Prostate gland (tissue), 2 donors: ENCODE results near the gene EXOC6. TPM values are rescaled to one million over a fixed set of nuclear protein-coding genes. Genes with fewer than 3 reads are reported as not detected.

ENCODE experiments used
- DNase-seq: peaks from one replicate; pipeline ENCODE4 v3.0.0-alpha.2; 2019; ENCODE audit warnings: low spot score
- H3K27ac ChIP-seq, 2 donors: fragments of 200-600 bp; sonication (generic); 2 replicates each; pipeline ENCODE4 v1.5.1; 2017 to 2019
- H3K27me3 ChIP-seq: fragments of 200-600 bp; sonication (generic); replicated peaks from 2 replicates; pipeline ENCODE4 v1.5.1; 2019; ENCODE audit not compliant: insufficient read depth
- H3K36me3 ChIP-seq, 2 donors: fragments of 200-600 bp; sonication (generic); 1 replicate in 1 of 2; 2 replicates in 1 of 2; pipeline versions ENCODE4 v1.5.1 to v1.8.1; 2017 to 2019
- H3K4me1 ChIP-seq: fragments of 200-600 bp; sonication (generic); replicated peaks from 2 replicates; pipeline ENCODE4 v1.5.1; 2019
- H3K4me3 ChIP-seq, 2 donors: fragments of 200-600 bp; sonication (generic); 2 replicates each; pipeline ENCODE4 v1.5.1; 2017 to 2019
- H3K9me3 ChIP-seq: fragments of 200-600 bp; sonication (generic); 2 replicates; pipeline ENCODE4 v1.5.1; 2017
- POLR2A ChIP-seq: fragments of 450-650 bp; IDR thresholded peaks from one replicate; pipeline ENCODE4 v1.6.1; 2016; ENCODE audit warnings: antibody characterized with exemption, mild to moderate bottlenecking
- POLR2AphosphoS5 ChIP-seq: sonication (generic); formaldehyde crosslinking; IDR thresholded peaks from one replicate; pipeline ENCODE4 v1.6.1; 2017; ENCODE audit warnings: antibody characterized with exemption
- WGBS: methylation state at CpG from one replicate; pipeline ENCODE4 v1.1.5; 2018; 5-methylcytosine and 5-hydroxymethylcytosine counted together
- intact Hi-C: fragments of 100-400 bp; cut with DNase I; formaldehyde crosslinking; loops from one replicate; pipeline ENCODE4 v1.14.2; 2022
- total RNA-seq, 2 donors: library from RNA; depleted of rRNA; stranded (reverse); fragments of >200 nt; gene quantifications; one replicate each; pipeline ENCODE4 v1.1.0, GENCODE V29; 2016
- TF ChIP-seq, protein P1 (sequence below), 4 experiments: fragments of 200-600 bp in 2 of 4; fragments of 450-650 bp in 2 of 4; sonication (generic) in 2 of 4; IDR thresholded peaks; 1 replicate in 3 of 4; 2 replicates in 1 of 4; pipeline ENCODE4 v1.5.1; 2016 to 2019; ENCODE audit warnings: antibody characterized with exemption in 4 of 4, mild to moderate bottlenecking in 2 of 4, moderate library complexity in 2 of 4

The EXOC6 gene
- total RNA-seq, 2 donors from 2014 or later = 13.5 to 598 TPM

DNA sequence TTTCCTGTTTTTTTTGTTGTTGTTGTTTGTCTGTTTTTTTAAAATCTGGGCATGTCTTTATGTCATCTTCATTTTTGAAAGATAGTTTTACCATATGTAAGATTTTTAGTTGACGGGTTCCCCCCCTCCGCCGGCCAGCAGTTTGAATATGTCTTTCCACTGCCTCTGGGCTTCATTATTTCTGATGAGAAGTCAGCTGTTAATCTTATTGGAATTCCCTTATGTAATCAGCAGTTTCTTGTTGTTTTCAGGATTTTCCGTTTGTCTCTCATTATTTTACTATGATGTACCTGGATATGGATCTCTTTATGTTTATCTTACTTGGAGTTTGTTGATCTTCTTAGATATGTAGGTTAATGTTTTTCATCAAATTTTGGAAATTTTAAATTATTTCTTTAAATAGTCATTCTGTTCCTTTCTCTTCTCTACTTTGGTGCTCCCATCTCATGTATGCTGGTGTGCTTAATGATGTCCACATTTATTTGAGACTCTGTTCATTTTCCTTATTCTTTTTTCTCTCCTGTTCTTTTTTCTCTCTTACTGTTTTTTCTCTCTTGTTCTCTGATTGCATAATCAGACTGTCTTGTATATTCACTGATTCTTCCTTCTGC is 9.7 kb downstream of the EXOC6 start:
- no peaks in the 10 kb centered on the region for H3K27me3 ChIP-seq
- H3K4me3 ChIP-seq = no peak overlapping the region
- no peaks in the 10 kb centered on the region for H3K4me1 ChIP-seq
- no peak overlapping the region for H3K27ac ChIP-seq
- intact Hi-C loops = no loop called here
- no peak for DNase-seq
- WGBS = 95% methylated on average over 4 of the region's 4 CpGs
- no peaks in the 10 kb centered on the region for H3K9me3 ChIP-seq
- TF ChIP-seq, protein P1, sequence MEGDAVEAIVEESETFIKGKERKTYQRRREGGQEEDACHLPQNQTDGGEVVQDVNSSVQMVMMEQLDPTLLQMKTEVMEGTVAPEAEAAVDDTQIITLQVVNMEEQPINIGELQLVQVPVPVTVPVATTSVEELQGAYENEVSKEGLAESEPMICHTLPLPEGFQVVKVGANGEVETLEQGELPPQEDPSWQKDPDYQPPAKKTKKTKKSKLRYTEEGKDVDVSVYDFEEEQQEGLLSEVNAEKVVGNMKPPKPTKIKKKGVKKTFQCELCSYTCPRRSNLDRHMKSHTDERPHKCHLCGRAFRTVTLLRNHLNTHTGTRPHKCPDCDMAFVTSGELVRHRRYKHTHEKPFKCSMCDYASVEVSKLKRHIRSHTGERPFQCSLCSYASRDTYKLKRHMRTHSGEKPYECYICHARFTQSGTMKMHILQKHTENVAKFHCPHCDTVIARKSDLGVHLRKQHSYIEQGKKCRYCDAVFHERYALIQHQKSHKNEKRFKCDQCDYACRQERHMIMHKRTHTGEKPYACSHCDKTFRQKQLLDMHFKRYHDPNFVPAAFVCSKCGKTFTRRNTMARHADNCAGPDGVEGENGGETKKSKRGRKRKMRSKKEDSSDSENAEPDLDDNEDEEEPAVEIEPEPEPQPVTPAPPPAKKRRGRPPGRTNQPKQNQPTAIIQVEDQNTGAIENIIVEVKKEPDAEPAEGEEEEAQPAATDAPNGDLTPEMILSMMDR (IDR thresholded peaks at IDR 0.05) = no peak
- no peak for TF ChIP-seq POLR2A
- no peak for TF ChIP-seq POLR2AphosphoS5
- no peaks in the 10 kb centered on the region for H3K36me3 ChIP-seq

DNA sequence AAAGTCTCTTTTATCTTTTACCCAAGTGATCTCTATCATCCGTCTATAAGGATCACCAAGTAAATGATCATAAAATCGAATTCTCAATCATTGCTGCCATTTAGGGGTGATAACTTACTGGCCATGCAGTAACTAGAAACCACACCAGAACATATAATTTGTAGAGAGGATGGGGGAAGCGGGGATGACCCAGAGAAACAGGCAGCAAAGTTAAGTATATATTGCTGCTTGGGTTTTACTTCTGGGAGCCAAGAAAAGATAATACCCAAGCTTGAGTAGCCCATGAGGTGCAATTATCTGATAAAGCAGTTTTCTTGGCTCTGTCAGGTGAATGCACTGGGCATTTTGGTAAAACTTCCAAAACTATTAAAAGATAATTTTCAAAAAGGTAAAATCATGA is 18.9 kb downstream of the EXOC6 start:
- no peaks in the 10 kb centered on the region for H3K4me1 ChIP-seq
- no peaks in the 10 kb centered on the region for H3K9me3 ChIP-seq
- TF ChIP-seq, protein P1 (IDR thresholded peaks at IDR 0.05) = no peak
- TF ChIP-seq POLR2A (no peak), POLR2AphosphoS5 (no peak)
- no peaks in the 10 kb centered on the region for H3K27me3 ChIP-seq
- 86% methylated on average over 3 of the region's 3 CpGs for WGBS
- no peak overlapping the region for H3K4me3 ChIP-seq
- intact Hi-C loops = no loop called here
- no peaks in the 10 kb centered on the region for H3K36me3 ChIP-seq
- H3K27ac ChIP-seq = no peak overlapping the region
- no peak for DNase-seq

DNA sequence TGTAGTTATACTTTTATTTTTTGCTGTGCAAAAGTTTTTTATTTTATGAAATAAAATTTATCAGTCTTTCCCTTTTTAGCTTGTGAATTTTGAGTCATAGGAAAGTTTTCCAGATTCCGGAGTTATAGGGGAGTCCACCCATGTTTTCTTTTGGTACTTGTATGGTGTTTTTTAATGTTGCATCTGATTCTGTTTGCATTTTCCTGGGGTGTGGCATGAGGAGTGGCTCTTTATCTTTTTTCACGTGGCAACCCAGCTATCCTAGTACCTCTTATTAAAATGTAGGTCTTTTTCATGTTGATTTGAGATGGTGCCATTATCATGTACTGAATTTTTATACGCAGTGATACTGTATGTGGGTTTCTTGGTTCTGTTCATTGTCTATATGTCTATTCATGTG is 19.7 kb downstream of the EXOC6 start:
- H3K4me1 ChIP-seq = no peaks in the 10 kb centered on the region
- H3K9me3 ChIP-seq = no peaks in the 10 kb centered on the region
- H3K27me3 ChIP-seq = no peaks in the 10 kb centered on the region
- H3K4me3 ChIP-seq = no peak overlapping the region
- 68% methylated on average over 3 of the region's 3 CpGs for WGBS
- DNase-seq = no peak
- intact Hi-C loops = no loop called here
- no peaks in the 10 kb centered on the region for H3K36me3 ChIP-seq
- TF ChIP-seq POLR2AphosphoS5 = no peak
- TF ChIP-seq, protein P1 (IDR thresholded peaks at IDR 0.05) = no peak
- TF ChIP-seq POLR2A = no peak
- no peak overlapping the region for H3K27ac ChIP-seq

DNA sequence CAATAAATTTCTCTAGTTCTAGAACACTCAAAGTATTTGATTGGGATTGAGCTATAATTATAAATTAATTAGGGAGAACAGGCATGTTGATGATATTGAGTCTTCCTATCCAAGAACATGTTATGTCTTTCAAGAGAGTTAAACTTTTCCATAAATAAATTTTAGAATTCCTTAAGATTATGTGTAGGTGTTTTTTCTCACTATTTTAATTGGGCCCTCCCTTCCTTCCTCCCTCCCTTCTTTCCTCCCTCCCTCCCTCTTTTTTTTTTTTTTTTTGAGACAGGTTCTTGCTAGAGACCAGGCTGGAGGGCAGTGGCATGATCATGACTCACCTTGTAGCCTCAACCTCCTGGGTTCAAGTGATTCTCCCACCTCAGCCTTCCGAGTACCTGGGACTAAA is 20.2 kb downstream of the EXOC6 start:
- H3K27ac ChIP-seq = no peak overlapping the region
- WGBS = 91% methylated on average over 1 of the region's 1 CpG
- intact Hi-C loops = no loop called here

DNA sequence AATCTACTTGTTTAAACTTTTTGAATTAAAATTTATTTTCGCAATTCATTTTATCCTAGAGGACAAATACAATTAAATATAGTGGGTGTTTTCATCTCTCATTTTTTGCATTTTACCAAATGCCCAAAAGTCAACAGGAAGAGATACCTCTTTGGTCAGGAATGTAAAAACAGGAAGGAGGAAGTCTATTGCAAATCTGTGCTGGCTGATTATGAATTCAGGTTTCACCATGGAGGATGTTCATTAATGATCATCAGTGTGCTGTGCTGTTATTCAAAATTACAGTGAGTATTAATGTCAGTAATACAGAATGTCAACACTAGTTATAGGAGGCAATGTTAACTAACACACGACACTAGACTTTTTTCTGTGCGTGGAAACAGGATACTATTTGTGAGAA is 24.7 kb downstream of the EXOC6 start:
- H3K9me3 ChIP-seq = no peaks in the 10 kb centered on the region
- 86% methylated on average over 3 of the region's 3 CpGs for WGBS
- no peak overlapping the region for H3K4me3 ChIP-seq
- H3K36me3 ChIP-seq = no peaks in the 10 kb centered on the region
- H3K4me1 ChIP-seq = no peaks in the 10 kb centered on the region
- DNase-seq = no peak
- H3K27ac ChIP-seq = no peak overlapping the region
- no peaks in the 10 kb centered on the region for H3K27me3 ChIP-seq
- TF ChIP-seq, protein P1 (IDR thresholded peaks at IDR 0.05) = no peak
- no peak for TF ChIP-seq POLR2A
- TF ChIP-seq POLR2AphosphoS5 = no peak
- intact Hi-C loops = no loop called here

More for the DNA sequence above, 20.2 kb downstream of the EXOC6 start:
- DNase-seq = no peak
- Histone ChIP-seq H3K27me3 (no peaks in the 10 kb centered on the region), H3K9me3 (no peaks in the 10 kb centered on the region), H3K36me3 (no peaks in the 10 kb centered on the region), H3K4me1 (no peaks in the 10 kb centered on the region), H3K4me3 (no peak overlapping the region)
- TF ChIP-seq, protein P1 (IDR thresholded peaks at IDR 0.05) = no peak
- no peak for TF ChIP-seq POLR2A
- TF ChIP-seq POLR2AphosphoS5 = no peak
